Heart left ventricle (tissue), 16 donors: ENCODE results near the gene TXNDC8. TPM values are rescaled to one million over a fixed set of nuclear protein-coding genes. Genes with fewer than 3 reads are reported as not detected.

Experiments used
- ATAC-seq, 4 donors: fragments of 200-7000 bp; cut with Tn5 transposase; one replicate each; pipeline ENCODE4 v1.9.1; 2020 to 2022; ENCODE audit warnings: moderate library complexity in 4 of 4, mild to moderate bottlenecking in 3 of 4, moderate number of reproducible peaks in 1 of 4
- DNase-seq, 5 donors: peaks; one replicate each; pipeline ENCODE4 v3.0.0-alpha.2; 2020
- H3K27ac ChIP-seq, 12 donors: fragments of 200-600 bp; sonication (generic) in 4 of 12; one replicate each; pipeline versions ENCODE4 v1.5.0 to v1.8.0; 2016 to 2022; ENCODE audit warnings: mild to moderate bottlenecking in 2 of 12
- H3K27me3 ChIP-seq, 9 donors: fragments of 200-600 bp; sonication (generic) in 2 of 9; one replicate each; pipeline versions ENCODE4 v1.5.1 to v1.8.0; 2016 to 2022; ENCODE audit warnings: mild to moderate bottlenecking in 3 of 9
- H3K36me3 ChIP-seq, 9 donors: fragments of 200-600 bp; sonication (generic) in 2 of 9; one replicate each; pipeline versions ENCODE4 v1.5.0 to v1.8.0; 2018 to 2022; ENCODE audit warnings: mild to moderate bottlenecking in 2 of 9
- H3K4me1 ChIP-seq, 12 donors: fragments of 200-600 bp; sonication (generic) in 4 of 12; one replicate each; pipeline versions ENCODE4 v1.5.0 to v1.8.0; 2016 to 2022; ENCODE audit warnings: mild to moderate bottlenecking in 3 of 12
- H3K4me3 ChIP-seq, 12 donors: fragments of 200-600 bp; sonication (generic) in 4 of 12; one replicate each; pipeline versions ENCODE4 v1.5.0 to v1.8.0; 2017 to 2022; ENCODE audit warnings: mild to moderate bottlenecking in 9 of 12, moderate library complexity in 4 of 12
- H3K9me3 ChIP-seq, 12 donors: fragments of 200-600 bp; sonication (generic) in 4 of 12; one replicate each; pipeline versions ENCODE4 v1.5.0 to v1.8.0; 2016 to 2022; ENCODE audit warnings: mild to moderate bottlenecking in 1 of 12
- POLR2A ChIP-seq, 2 donors: fragments of 450-650 bp; IDR thresholded peaks; one replicate each; pipeline ENCODE4 v1.6.1; 2017; ENCODE audit warnings: antibody characterized with exemption in 2 of 2, mild to moderate bottlenecking in 2 of 2, moderate library complexity in 2 of 2
- WGBS, 4 donors: extraction: QIAGEN DNeasy Blood & Tissue Kit in 2 of 4; methylation state at CpG; one replicate each; pipeline versions ENCODE4 v1.1.5 to v1.1.7; 2013 to 2018; 5-methylcytosine and 5-hydroxymethylcytosine counted together
- intact Hi-C, 10 donors: fragments of 100-400 bp; cut with DNase I; formaldehyde crosslinking; loops; one replicate each; pipeline versions ENCODE4 v1.11.1 to v1.14.2; 2022
- polyA plus RNA-seq, 2 donors: library from polyadenylated mRNA; stranded (reverse); fragments of 200-250 nt; gene quantifications; one replicate each; pipeline ENCODE4 v1.2.3, GENCODE V29; 2013
- total RNA-seq, 9 donors: library from RNA; depleted of rRNA in 2 of 9; stranded (reverse); fragments of >200 nt in 2 of 9; fragmentation: NEBNext Ultra II Directional in 3 of 9; extraction: Animal tissue kit (Norgen Biotek cat#: 25700) in 3 of 9; gene quantifications; one replicate each; pipeline versions ENCODE4 v1.1.0 to v1.2.4, GENCODE V29; 2016 to 2023
- TF ChIP-seq, protein P1 (sequence below), 12 donors: fragments of 200-600 bp; sonication (generic) in 4 of 12; IDR thresholded peaks; one replicate each; pipeline versions ENCODE4 v1.5.0 to v1.8.0; 2018 to 2022; ENCODE audit warnings: antibody characterized with exemption in 12 of 12, mild to moderate bottlenecking in 5 of 12
- donor health status: ischemic (EF 13 %, LVEDD 7.1; RV severe dilation, severe dysfunction).
- donor health status: healthy with polysubstance abuse.
- donor health status: DM: no; HTN: yes; CAD: no.
- donor health status: DM: no; HTN: no; CAD: no.
- donor health status: ischemic (EF 25% LVEDD 6.9; RV normal size, moderate dysfunction).
- donor health status: ischemic (EF 25% LVEDD 5.7; RV mildly dilated, moderate dysfunction).
- donor health status: healthy.
- donor health status: DM: yes; HTN: yes; CAD: no.
- donor health status: ischemic (EF 35%, LVEDD 5.7; RV mildly dilated, moderate dysfunction).
- donor health status: nonischemic (EF 11% LVEDD 7.7; RV severe dilation, severe dysfunction).
- donor health status: DM: yes; HTN: yes; CAD: no.
- donor health status: PGD.
- donor health status: ischemic (EF 29% LVEDD 5.4; RV normal size, mild dysfunction).
- donor health status: nonischemic (EF 23%, LVEDD 6.1; RV moderate dilation, normal function).

Gene TXNDC8
- total and polyA plus RNA-seq, 11 donors: not detected

DNA sequence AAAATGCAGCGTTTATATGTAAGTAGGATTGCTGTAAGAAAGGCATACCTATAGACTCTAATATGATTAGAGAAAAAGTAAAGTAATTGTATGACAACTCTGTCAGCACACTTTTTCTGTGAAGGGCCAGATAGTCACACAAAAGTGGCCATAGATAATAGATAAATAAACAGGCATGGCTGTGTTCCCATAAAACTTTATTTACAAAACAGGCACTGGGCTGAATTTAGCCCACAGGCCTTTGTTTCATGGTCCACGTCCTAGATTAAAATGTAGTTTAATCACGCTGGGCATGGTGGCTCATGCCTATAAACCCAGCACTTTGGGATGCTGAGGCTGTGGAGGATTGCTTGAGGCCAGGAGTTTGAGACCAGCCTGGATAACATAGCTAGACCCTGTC, 8.7 kb upstream of the TXNDC8 start:
- intact Hi-C loops: loop anchor here in 1 of 10 donors (5.0 kb wide), 1 partner anchor 36 kb away; no protein-coding TSS in a partner anchor
- Histone ChIP-seq H3K27me3 (no peaks in the 10 kb centered on the region), H3K36me3 (no peaks in the 10 kb centered on the region), H3K27ac (no peak overlapping the region), H3K9me3 (no peaks in the 10 kb centered on the region), H3K4me3 (no peak overlapping the region), H3K4me1 (no peaks in the 10 kb centered on the region)
- WGBS, 4 donors: 37 to 57% (median 53%) methylated on average over 3 of the region's 3 CpGs
- TF ChIP-seq POLR2A (IDR thresholded peaks at IDR 0.05): no peak
- TF ChIP-seq, protein P1, sequence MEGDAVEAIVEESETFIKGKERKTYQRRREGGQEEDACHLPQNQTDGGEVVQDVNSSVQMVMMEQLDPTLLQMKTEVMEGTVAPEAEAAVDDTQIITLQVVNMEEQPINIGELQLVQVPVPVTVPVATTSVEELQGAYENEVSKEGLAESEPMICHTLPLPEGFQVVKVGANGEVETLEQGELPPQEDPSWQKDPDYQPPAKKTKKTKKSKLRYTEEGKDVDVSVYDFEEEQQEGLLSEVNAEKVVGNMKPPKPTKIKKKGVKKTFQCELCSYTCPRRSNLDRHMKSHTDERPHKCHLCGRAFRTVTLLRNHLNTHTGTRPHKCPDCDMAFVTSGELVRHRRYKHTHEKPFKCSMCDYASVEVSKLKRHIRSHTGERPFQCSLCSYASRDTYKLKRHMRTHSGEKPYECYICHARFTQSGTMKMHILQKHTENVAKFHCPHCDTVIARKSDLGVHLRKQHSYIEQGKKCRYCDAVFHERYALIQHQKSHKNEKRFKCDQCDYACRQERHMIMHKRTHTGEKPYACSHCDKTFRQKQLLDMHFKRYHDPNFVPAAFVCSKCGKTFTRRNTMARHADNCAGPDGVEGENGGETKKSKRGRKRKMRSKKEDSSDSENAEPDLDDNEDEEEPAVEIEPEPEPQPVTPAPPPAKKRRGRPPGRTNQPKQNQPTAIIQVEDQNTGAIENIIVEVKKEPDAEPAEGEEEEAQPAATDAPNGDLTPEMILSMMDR (IDR thresholded peaks at IDR 0.05): no peak
- ATAC-seq: no peak
- no peak for DNase-seq

DNA sequence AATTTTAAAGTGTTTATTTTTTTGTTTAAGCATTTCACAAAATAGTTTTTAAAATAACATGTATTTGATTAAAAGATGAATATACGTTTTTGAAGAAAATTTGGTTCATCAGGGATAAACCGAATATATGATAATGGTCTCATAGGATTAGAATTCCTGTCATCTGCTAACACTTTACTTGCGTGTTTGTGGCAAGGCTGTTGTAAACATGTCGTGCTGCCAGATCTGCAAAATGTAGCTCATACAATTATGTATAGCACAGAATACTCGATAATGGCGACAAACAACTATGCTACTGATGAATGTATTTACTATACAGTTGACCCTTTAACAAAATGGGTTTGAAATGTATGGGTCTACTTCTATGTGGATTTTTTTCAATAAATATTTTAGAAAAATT, 7.2 kb upstream of the TXNDC8 start:
- Histone ChIP-seq H3K36me3 (no peaks in the 10 kb centered on the region), H3K4me1 (no peaks in the 10 kb centered on the region), H3K27me3 (no peaks in the 10 kb centered on the region), H3K9me3 (no peaks in the 10 kb centered on the region), H3K27ac (no peak overlapping the region), H3K4me3 (no peak overlapping the region)
- 86 to 89% (median 86%) methylated on average over 6 of the region's 6 CpGs for WGBS, 4 donors
- ATAC-seq (no peak), DNase-seq (no peak)
- intact Hi-C loops: loop anchor here in 1 of 10 donors (5.0 kb wide), 1 partner anchor 37 kb away; no protein-coding TSS in a partner anchor
- no peak for TF ChIP-seq POLR2A (IDR thresholded peaks at IDR 0.05)
- TF ChIP-seq, protein P1 (IDR thresholded peaks at IDR 0.05): no peak

DNA sequence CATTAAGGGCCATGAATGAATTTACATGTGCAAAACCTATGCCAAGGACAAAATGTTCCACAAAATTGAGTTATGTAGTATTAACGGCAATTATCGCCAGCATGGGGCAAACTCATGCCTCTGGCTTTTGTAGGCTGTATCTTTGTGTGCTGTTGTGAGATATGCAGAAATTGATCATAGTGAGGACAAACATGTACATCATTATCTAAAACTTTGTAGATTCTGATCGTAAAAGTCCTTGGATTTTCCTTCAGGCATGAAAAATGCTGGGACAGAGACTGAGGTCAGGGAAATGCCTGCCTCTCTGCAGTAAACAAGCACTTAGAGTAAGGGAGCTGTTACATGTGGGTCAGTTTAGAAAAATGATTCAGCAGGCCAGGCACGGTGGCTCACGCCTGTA, 5.9 kb upstream of the TXNDC8 start:
- Histone ChIP-seq H3K36me3 (no peaks in the 10 kb centered on the region), H3K4me1 (no peaks in the 10 kb centered on the region), H3K4me3 (no peak overlapping the region), H3K27ac (no peak overlapping the region), H3K27me3 (no peaks in the 10 kb centered on the region), H3K9me3 (no peaks in the 10 kb centered on the region)
- intact Hi-C loops: no loop called here
- no peak for TF ChIP-seq POLR2A (IDR thresholded peaks at IDR 0.05)
- TF ChIP-seq, protein P1 (IDR thresholded peaks at IDR 0.05): no peak
- DNase-seq (no peak), ATAC-seq (no peak)
- 86 to 91% (median 87%) methylated on average over 5 of the region's 5 CpGs for WGBS, 4 donors

DNA sequence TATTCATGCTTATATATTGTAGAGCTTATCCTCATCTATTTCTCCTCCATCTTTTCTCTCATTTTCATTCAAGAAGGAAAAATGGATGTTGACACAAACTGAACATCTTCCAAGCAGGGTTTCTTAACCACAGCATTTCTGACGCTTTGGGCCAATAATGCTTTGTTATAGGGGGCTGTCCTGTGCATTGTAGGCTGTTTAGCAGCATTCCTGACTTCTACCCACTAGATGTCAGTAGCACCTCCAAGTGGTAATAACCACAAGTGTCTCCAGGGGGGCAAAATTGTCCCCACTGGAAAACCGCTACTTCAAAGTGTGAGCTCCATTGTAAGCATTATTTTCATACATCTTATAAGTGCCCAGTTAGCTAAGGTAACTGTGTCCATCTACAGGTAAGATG, 2.6 kb upstream of the TXNDC8 start:
- 44 to 68% (median 60%) methylated on average over 2 of the region's 2 CpGs for WGBS, 4 donors
- ATAC-seq: no peak

More for the DNA sequence above, 2.6 kb upstream of the TXNDC8 start:
- Histone ChIP-seq H3K4me3 (no peak overlapping the region), H3K36me3 (no peaks in the 10 kb centered on the region), H3K27me3 (no peaks in the 10 kb centered on the region), H3K4me1 (no peaks in the 10 kb centered on the region), H3K9me3 (no peaks in the 10 kb centered on the region), H3K27ac (no peak overlapping the region)
- no peak for DNase-seq
- intact Hi-C loops: no loop called here
- TF ChIP-seq, protein P1 (IDR thresholded peaks at IDR 0.05): no peak
- no peak for TF ChIP-seq POLR2A (IDR thresholded peaks at IDR 0.05)
